HEK293T (cell line): ENCODE results near the gene CD300LF.

Experiments used
- BHLHE40 ChIP-seq: fragments of 450-650 bp; IDR thresholded peaks from 2 replicates; pipeline ENCODE4 v1.6.1; 2016; ENCODE audit warnings: mild to moderate bottlenecking, moderate library complexity, borderline replicate concordance
- SP1 ChIP-seq: fragments of 450-650 bp; IDR thresholded peaks from 2 replicates; pipeline ENCODE4 v1.6.1; 2017
- SUZ12 ChIP-seq: fragments of 450-650 bp; IDR thresholded peaks from 2 replicates; pipeline ENCODE4 v1.6.1; 2016; ENCODE audit warnings: mild to moderate bottlenecking

DNA sequence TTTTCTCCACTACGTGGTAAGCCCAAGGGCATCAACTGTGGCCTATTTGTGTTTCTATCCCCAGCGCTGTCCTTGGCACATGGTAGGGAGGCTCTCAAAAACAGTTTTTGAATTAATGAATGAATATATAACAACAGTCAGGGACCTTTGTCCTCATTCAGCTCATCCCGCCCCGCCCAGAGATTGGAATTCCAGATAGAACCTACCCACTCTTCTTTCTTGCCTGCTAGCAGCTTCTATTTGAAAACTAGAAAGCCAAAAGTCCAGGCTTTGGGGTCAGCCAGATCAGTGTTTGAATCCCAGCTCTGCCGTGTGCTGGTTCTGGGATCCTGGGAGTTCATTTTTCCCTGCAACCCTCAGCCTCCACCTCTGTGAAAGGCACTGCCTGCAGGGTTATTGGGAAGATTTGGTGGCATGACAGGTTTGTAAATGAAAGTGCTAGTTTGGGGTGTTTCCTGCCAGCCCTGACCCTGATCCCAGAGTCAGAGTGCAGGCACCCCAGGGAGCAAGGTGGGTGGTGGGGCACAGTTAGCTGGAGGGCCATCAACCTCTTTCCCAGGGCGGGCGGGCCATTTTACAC, 40.2 kb upstream of the CD300LF start:
- TF ChIP-seq SUZ12, result no peak
- no peak for TF ChIP-seq SP1
- no peak for TF ChIP-seq BHLHE40
